Stimulated activated CD8-positive, alpha-beta memory T cell treated with anti-CD3 and anti-CD28 coated beads, Interleukin-2, amount 100 ng/mL, for 1 hour (primary cell): ENCODE measurements around the gene RADIL.

Source experiments
- DNase-seq, 2 donors: peaks; one replicate each; pipeline ENCODE4 v3.0.0-alpha.2; 2020; ENCODE audit warnings: low read depth in 2 of 2

The RADIL gene

GRCh38 chr7:4831723-4832495, 51.6 kb downstream of the RADIL start:
- DNase-seq, result no peak

GRCh38 chr7:4830176-4830575, 53.3 kb downstream of the RADIL start:
- DNase-seq, result peak in 1 of 2 donors; percentile 24

- no peak for DNase-seq
These were observed 54.7 kb downstream of the RADIL start for GRCh38 chr7:4828720-4829383.

GRCh38 chr7:4825081-4825480, 58.4 kb downstream of the RADIL start:
- DNase-seq, result no peak

GRCh38 chr7:4824120-4824775, 59.3 kb downstream of the RADIL start:
- no peak for DNase-seq

GRCh38 chr7:4823441-4824119, 59.9 kb downstream of the RADIL start:
- DNase-seq, result no peak

- no peak for DNase-seq
These were observed 60.8 kb downstream of the RADIL start for GRCh38 chr7:4822677-4823076.

- no peak for DNase-seq
These were observed 62.5 kb downstream of the RADIL start for GRCh38 chr7:4820967-4821471.

GRCh38 chr7:4820405-4820966, 63.0 kb downstream of the RADIL start:
- no peak for DNase-seq

- DNase-seq, result no peak
These were observed 63.7 kb downstream of the RADIL start for GRCh38 chr7:4819560-4820404.

GRCh38 chr7:4818000-4818794, 65.3 kb downstream of the RADIL start:
- DNase-seq, result no peak

GRCh38 chr7:4817178-4817901, 66.2 kb downstream of the RADIL start:
- no peak for DNase-seq

GRCh38 chr7:4816419-4817080, 67.0 kb downstream of the RADIL start:
- DNase-seq, result no peak

- no peak for DNase-seq
These were observed 67.7 kb downstream of the RADIL start for GRCh38 chr7:4815609-4816418.

GRCh38 chr7:4815121-4815520, 68.4 kb downstream of the RADIL start:
- DNase-seq, result no peak

GRCh38 chr7:4814433-4814832, 69.1 kb downstream of the RADIL start:
- DNase-seq, result no peak

- DNase-seq, result no peak
These were observed 73.8 kb downstream of the RADIL start for GRCh38 chr7:4809666-4810065.

GRCh38 chr7:4809091-4809591, 74.4 kb downstream of the RADIL start:
- DNase-seq, result no peak
